Epithelial cell of proximal tubule (primary cell): ENCODE data around the gene BNIP2. TPM values are rescaled to one million over a fixed set of nuclear protein-coding genes. Genes with fewer than 3 reads are reported as not detected.

Source experiments
- DNase-seq: peaks from one replicate; pipeline ENCODE4 v3.0.0-alpha.2; 2011; ENCODE audit warnings: low read depth
- H3K4me3 ChIP-seq: 2 replicates; pipeline ENCODE4 v1.5.1; 2011; ENCODE audit warnings: low read depth, mild to moderate bottlenecking, low read length
- CTCF ChIP-seq: conservative IDR thresholded peaks from 2 replicates; pipeline ENCODE4 v1.5.1; 2012; ENCODE audit warnings: low read depth, mild to moderate bottlenecking, low read length
- total RNA-seq: library from RNA; depleted of rRNA; stranded (reverse); fragments of >200 nt; gene quantifications from 2 replicates; pipeline ENCODE4 v1.2.3, GENCODE V29; 2015

The BNIP2 gene
- total RNA-seq, 1 donor from 2014 or later: 107 TPM

- H3K4me3 ChIP-seq: peak overlapping the region; percentile 92
- no peak for TF ChIP-seq CTCF
- DNase-seq: no peak
These were observed 611 bp upstream of the BNIP2 start for GRCh38 chr15:59689626-59690236.

- peak overlapping the region; percentile 92 for H3K4me3 ChIP-seq
- no peak for DNase-seq
- TF ChIP-seq CTCF: no peak
These were observed 718 bp downstream of the BNIP2 start for GRCh38 chr15:59688423-59688781.

- DNase-seq: no peak
- H3K4me3 ChIP-seq: peak overlapping the region; percentile 92
- TF ChIP-seq CTCF: no peak
These were observed 1.3 kb downstream of the BNIP2 start for GRCh38 chr15:59687836-59688235.

- H3K4me3 ChIP-seq: no peak overlapping the region
- no peak for DNase-seq
- TF ChIP-seq CTCF: no peak
These were observed 2.7 kb downstream of the BNIP2 start for GRCh38 chr15:59686389-59686788.

GRCh38 chr15:59685737-59686297 is 3.3 kb downstream of the BNIP2 start:
- no peak for DNase-seq
- TF ChIP-seq CTCF: no peak
- H3K4me3 ChIP-seq: no peak overlapping the region

- H3K4me3 ChIP-seq: no peak overlapping the region
- no peak for TF ChIP-seq CTCF
- no peak for DNase-seq
These were observed 8.2 kb downstream of the BNIP2 start for GRCh38 chr15:59680870-59681269.

GRCh38 chr15:59680346-59680745 is 8.8 kb downstream of the BNIP2 start:
- no peak for TF ChIP-seq CTCF
- no peak overlapping the region for H3K4me3 ChIP-seq
- no peak for DNase-seq
